K562 (cell line): Measurements from ENCODE around the gene VTCN1. TPM values are rescaled to one million over a fixed set of nuclear protein-coding genes. Genes with fewer than 3 reads are reported as not detected.

Experiments
- BMI1 ChIP-seq: fragments of 150-350 bp; IDR thresholded peaks from 2 replicates; pipeline ENCODE4 v1.6.1; 2014; ENCODE audit warnings: low read length
- CEBPB ChIP-seq: fragments of 450-650 bp; IDR thresholded peaks from 2 replicates; pipeline ENCODE4 v1.6.1; 2016; ENCODE audit warnings: missing genetic modification characterization, missing compliant biosample characterization
- CREM ChIP-seq: IDR thresholded peaks from 2 replicates; pipeline ENCODE4 v1.6.1; 2014; ENCODE audit warnings: antibody characterized with exemption, low read depth
- CUX1 ChIP-seq: fragments of 200-800 bp; sonication (Bioruptor generic); IDR thresholded peaks from 2 replicates; pipeline ENCODE4 v1.6.1; 2016; ENCODE audit warnings: missing genetic modification characterization, missing compliant biosample characterization
- ETS1 ChIP-seq: conservative IDR thresholded peaks from 2 replicates; pipeline ENCODE4 v1.6.1; 2011; ENCODE audit warnings: low read depth, mild to moderate bottlenecking, low read length; ENCODE audit not compliant: control insufficient read depth
- NBN ChIP-seq: fragments of 450-650 bp; IDR thresholded peaks from 2 replicates; pipeline ENCODE4 v1.6.1; 2016; ENCODE audit warnings: low read depth, mild to moderate bottlenecking
- TCFL5 ChIP-seq: fragments of 250-450 bp; sonication (Bioruptor Pico); conservative IDR thresholded peaks from 2 replicates; pipeline ENCODE4 v1.6.1; 2021; ENCODE audit warnings: mild to moderate bottlenecking, moderate library complexity, matching md5 sums
- ZNF140 ChIP-seq: fragments of 250-450 bp; sonication (Bioruptor Pico); IDR thresholded peaks from 2 replicates; pipeline ENCODE4 v1.8.0; 2021; ENCODE audit warnings: moderate library complexity, mild to moderate bottlenecking, inconsistent platforms
- polyA plus RNA-seq, 8 experiments: library from polyadenylated mRNA; depleted of rRNA in 4 of 8; stranded (reverse) in 5 of 8; unstranded in 3 of 8; fragments of >200 nt; fragmentation: Nextera tagmentation in 2 of 8; fragmentation: Illumina TruSeq in 1 of 8; extraction: Ambion mirVana in 2 of 8; extraction: Trizol in 1 of 8; gene quantifications; 2 replicates each; pipeline versions ENCODE4 v1.2.1 to v1.2.3, GENCODE V29; 2011 to 2014; ENCODE audit warnings: inconsistent platforms in 1 of 8, missing spikeins in 1 of 8
- total RNA-seq, 7 experiments: library from RNA; depleted of rRNA in 6 of 7; stranded (reverse); fragments of >200 nt in 6 of 7; fragmentation: Illumina TruSeq in 2 of 7; extraction: Trizol in 2 of 7; gene quantifications; 2 replicates each; pipeline versions ENCODE4 v1.2.1 to v1.2.3, GENCODE V29; 2011 to 2021; ENCODE audit warnings: low replicate concordance in 1 of 7

VTCN1 gene
- total and polyA plus RNA-seq, 9 of the 15 experiments (the other 6 are each of a cell fraction or from before 2014, with no cell fraction given), result not detected

GRCh38 chr1:117137281-117137855 lies 73.4 kb downstream of the VTCN1 start (continued):
- TF ChIP-seq CEBPB (no peak), CUX1 (no peak), CREM (no peak), ZNF140 (CRISPR knock-in tag) (no peak), BMI1 (no peak), TCFL5 (CRISPR knock-in tag) (no peak), NBN (no peak), ETS1 (no peak)
- TF ChIP-seq, all 486 proteins: peak for 0
